OCI-LY7 (cell line): Measurements from ENCODE around the gene AFTPH. TPM values are rescaled to one million over a fixed set of nuclear protein-coding genes. Genes with fewer than 3 reads are reported as not detected.

Experiments
- BruUV-seq: library from RNA; stranded (reverse); fragments of 400-500 nt; replicated peaks from 2 replicates; lab custom pipeline; 2021; lab: Mats Ljungman, UMichigan
- CTCF ChIA-PET: fragments of 300-600 bp; sonication (Branson Sonifier 250); formaldehyde crosslinking; loops from one replicate; lab custom pipeline; 2022; ENCODE audit warnings: antibody characterized with exemption; ENCODE audit not compliant: unreplicated experiment; lab: Charles Lee
- POLR2A ChIA-PET: fragments of 300-600 bp; sonication (Branson Sonifier 250); formaldehyde crosslinking; loops from one replicate; lab custom pipeline; 2022; ENCODE audit warnings: antibody characterized with exemption; lab: Charles Lee
- DNase-seq: peaks from one replicate; pipeline ENCODE4 v3.0.0-alpha.2; 2015; ENCODE audit warnings: low spot score
- H2AFZ ChIP-seq: fragments of 200-600 bp; sonication (generic), shearing (Covaris generic); 2 replicates; pipeline ENCODE4 v1.6.1; 2014; ENCODE audit warnings: mild to moderate bottlenecking, antibody characterized with exemption, low read length, moderate library complexity
- H3K27ac ChIP-seq: fragments of 200-600 bp; sonication (generic); 2 replicates; pipeline ENCODE4 v1.5.1; 2014; ENCODE audit warnings: mixed run types, low read depth, mild to moderate bottlenecking, moderate library complexity, low read length, inconsistent platforms; ENCODE audit not compliant: poor library complexity, severe bottlenecking
- H3K36me3 ChIP-seq: fragments of 200-600 bp; sonication (generic); 2 replicates; pipeline ENCODE4 v1.6.1; 2014; ENCODE audit warnings: mild to moderate bottlenecking, antibody characterized with exemption, low read length, moderate library complexity, mixed read lengths; ENCODE audit not compliant: insufficient read depth
- H3K4me1 ChIP-seq: fragments of 200-600 bp; sonication (generic); 2 replicates; pipeline ENCODE4 v1.5.1; 2014; ENCODE audit warnings: mild to moderate bottlenecking, low read length; ENCODE audit not compliant: insufficient read depth, poor library complexity, severe bottlenecking
- H3K4me2 ChIP-seq: fragments of 200-600 bp; sonication (generic); 2 replicates; pipeline ENCODE4 v1.6.1; 2014; ENCODE audit warnings: mild to moderate bottlenecking, low read length
- H3K4me3 ChIP-seq: fragments of 200-600 bp; sonication (generic); 2 replicates; pipeline ENCODE4 v1.5.1; 2014; ENCODE audit warnings: mild to moderate bottlenecking, low read depth, low read length; ENCODE audit not compliant: poor library complexity, severe bottlenecking
- H3K79me2 ChIP-seq: fragments of 200-600 bp; sonication (generic); 2 replicates; pipeline ENCODE4 v1.6.1; 2016; ENCODE audit warnings: low read depth, mild to moderate bottlenecking, low read length, moderate library complexity, mixed read lengths; ENCODE audit not compliant: insufficient read depth
- H3K9me2 ChIP-seq: fragments of 200-600 bp; sonication (generic); 2 replicates; pipeline ENCODE4 v1.6.1; 2016; ENCODE audit warnings: mild to moderate bottlenecking, low read length, mixed read lengths; ENCODE audit not compliant: insufficient read depth
- H3K9me3 ChIP-seq: fragments of 200-600 bp; sonication (generic); 2 replicates; pipeline ENCODE4 v1.6.1; 2014; ENCODE audit warnings: mild to moderate bottlenecking, mixed run types, low read length, mixed read lengths
- H4K20me1 ChIP-seq: fragments of 200-600 bp; sonication (generic); 2 replicates; pipeline ENCODE4 v1.6.1; 2014; ENCODE audit warnings: mild to moderate bottlenecking, antibody characterized with exemption, low read length, moderate library complexity, mixed read lengths; ENCODE audit not compliant: insufficient read depth
- CTCF ChIP-seq: fragments of 200-600 bp; sonication (generic); conservative IDR thresholded peaks from 2 replicates; pipeline ENCODE4 v1.5.1; 2014; ENCODE audit warnings: mild to moderate bottlenecking, antibody characterized with exemption, low read length, moderate library complexity, mixed read lengths
- EZH2phosphoT487 ChIP-seq: fragments of 200-600 bp; sonication (generic); IDR thresholded peaks from 2 replicates; pipeline ENCODE4 v1.6.1; 2018; ENCODE audit warnings: low read depth, borderline replicate concordance, mild to moderate bottlenecking, mixed run types, antibody characterized with exemption, low read length, moderate library complexity, mixed read lengths
- intact Hi-C: fragments of 100-400 bp; cut with micrococcal nuclease; formaldehyde crosslinking; loops from one replicate; pipeline ENCODE4 v1.10.0; 2022; ENCODE audit not compliant: unreplicated experiment
- total RNA-seq, 2 experiments: library from RNA; depleted of rRNA in 1 of 2; stranded (reverse); fragments of >200 nt in 1 of 2; shearing (Covaris generic) in 1 of 2; gene quantifications; 2 replicates each; pipeline ENCODE4 v1.2.3, GENCODE V29; 2014 to 2022

AFTPH gene
- total RNA-seq, 2 experiments from 2014 or later, result 30.0 to 40.6 TPM

GRCh38 chr2:64624108-64624610, 100.0 kb downstream of the AFTPH start:
- no peaks in the 10 kb centered on the region for H3K79me2 ChIP-seq
- POLR2A ChIA-PET, result interaction anchor here (0.6 to 0.9 kb wide), 2 partner anchors 9 to 40 kb away, joined by 3 to 4 read pairs; no protein-coding TSS in a partner anchor
- BruUV-seq, result no TSS peak

GRCh38 chr2:64624862-64625261, 100.7 kb downstream of the AFTPH start:
- intact Hi-C loops, result loop anchor here (1.0 to 10.0 kb wide), 2 partner anchors 101 to 290 kb away; partner anchors contain the start of gene AFTPH
- no TSS peak for BruUV-seq
- no peaks in the 10 kb centered on the region; the same call in 1 of the 2 replicates for H3K36me3 ChIP-seq
- no peak overlapping the region for H3K4me3 ChIP-seq
- no peaks in the 10 kb centered on the region for H4K20me1 ChIP-seq
- H3K79me2 ChIP-seq, result no peaks in the 10 kb centered on the region
- ChIA-PET CTCF (no interaction called here), POLR2A (interaction anchor here (0.6 to 1.8 kb wide), 3 partner anchors 18 to 41 kb away, joined by 3 to 4 read pairs (median 3); no protein-coding TSS in a partner anchor)
- no peaks in the 10 kb centered on the region for H3K9me2 ChIP-seq
- TF ChIP-seq CTCF (no peak), EZH2phosphoT487 (no peak)
- DNase-seq, result no peak
- no peak overlapping the region for H3K27ac ChIP-seq
- peaks cover 17% of the 10 kb centered on the region for H3K4me1 ChIP-seq
- H2AFZ ChIP-seq, result no peak overlapping the region
- no peaks in the 10 kb centered on the region for H3K9me3 ChIP-seq
- no peak overlapping the region for H3K4me2 ChIP-seq

More at GRCh38 chr2:64624108-64624610, 100.0 kb downstream of the AFTPH start:
- CTCF ChIA-PET, result no interaction called here
- H3K9me3 ChIP-seq, result no peaks in the 10 kb centered on the region
- H3K4me2 ChIP-seq, result no peak overlapping the region
- intact Hi-C loops, result loop anchor here (10.0 kb wide), 1 partner anchor 289 kb away; no protein-coding TSS in a partner anchor
- no peaks in the 10 kb centered on the region for H3K9me2 ChIP-seq
- H3K4me3 ChIP-seq, result no peak overlapping the region
- DNase-seq, result no peak
- no peak for TF ChIP-seq EZH2phosphoT487
- no peak for TF ChIP-seq CTCF
- no peak overlapping the region for H2AFZ ChIP-seq
- H4K20me1 ChIP-seq, result no peaks in the 10 kb centered on the region
- H3K36me3 ChIP-seq, result no peaks in the 10 kb centered on the region
- peaks cover 17% of the 10 kb centered on the region for H3K4me1 ChIP-seq
- no peak overlapping the region for H3K27ac ChIP-seq
